A549 treated with DMSO at 1 μM for 4 hours (cell line): Measurements from ENCODE around the gene PEBP1. TPM values are rescaled to one million over a fixed set of nuclear protein-coding genes. Genes with fewer than 3 reads are reported as not detected.

Source experiments
- total RNA-seq: library from RNA; stranded (reverse); fragments of 200-300 nt; extraction: Qiagen RNA extraction; gene quantifications from 5 replicates; pipeline ENCODE4 v1.2.3, GENCODE V29; 2022; ENCODE audit warnings: low read depth

The PEBP1 gene
- total RNA-seq = 237 to 296 TPM (median 267 TPM) in 5 replicates

GRCh38 chr12:118135788-118136558, at the start of gene PEBP1:
Gene PEBP1 (plus strand): TSS chr12:118136124. CDS start chr12:118136210, 86 bp downstream.

GRCh38 chr12:118103601-118104382, 32.1 kb upstream of the PEBP1 start, which contains the start of gene VSIG10:
Gene VSIG10 (minus strand): TSS chr12:118104011. CDS start chr12:118103671, 340 bp downstream.

Other genes starting within 250 kb of the PEBP1 start
- 0.78 to 0.84 TPM (median 0.80 TPM) in 5 replicates for gene KSR2, start 167.1 kb upstream of the PEBP1 start, total RNA-seq
- 41.4 to 47.4 TPM (median 45.8 TPM) in 5 replicates for gene RFC5, start 119.4 kb upstream of the PEBP1 start, total RNA-seq
- gene WSB2, start 74.9 kb upstream of the PEBP1 start, total RNA-seq = 70.1 to 76.2 TPM (median 74.9 TPM) in 5 replicates
- gene VSIG10, start 32.1 kb upstream of the PEBP1 start, total RNA-seq = 16.9 to 21.6 TPM (median 19.5 TPM) in 5 replicates
- gene TAOK3, start 236.8 kb downstream of the PEBP1 start, total RNA-seq = 8.1 to 14.3 TPM (median 10.3 TPM) in 5 replicates
- gene SUDS3, start 240.4 kb downstream of the PEBP1 start, total RNA-seq = 14.1 to 19.2 TPM (median 18.0 TPM) in 5 replicates